Upper lobe of right lung (tissue), 1 donor: ENCODE data around the gene TECRL. TPM values are rescaled to one million over a fixed set of nuclear protein-coding genes. Genes with fewer than 3 reads are reported as not detected.

Experiments used
- ATAC-seq: fragments of 200-7000 bp; cut with Tn5 transposase; one replicate; pipeline ENCODE4 v1.9.1; 2020; ENCODE audit warnings: mild to moderate bottlenecking, moderate library complexity
- DNase-seq: peaks from one replicate; pipeline ENCODE4 v3.0.0-alpha.2; 2020
- H3K27ac ChIP-seq: fragments of 200-600 bp; one replicate; pipeline ENCODE4 v1.8.0; 2022
- H3K27me3 ChIP-seq: fragments of 200-600 bp; one replicate; pipeline ENCODE4 v1.8.0; 2022; ENCODE audit warnings: mild to moderate bottlenecking
- H3K36me3 ChIP-seq: fragments of 200-600 bp; one replicate; pipeline ENCODE4 v1.8.0; 2022
- H3K4me1 ChIP-seq: fragments of 200-600 bp; one replicate; pipeline ENCODE4 v1.8.0; 2022
- H3K4me3 ChIP-seq: fragments of 200-600 bp; one replicate; pipeline ENCODE4 v1.8.0; 2022; ENCODE audit warnings: mild to moderate bottlenecking
- H3K9me3 ChIP-seq: fragments of 200-600 bp; one replicate; pipeline ENCODE4 v1.8.0; 2022
- CTCF ChIP-seq: fragments of 200-600 bp; IDR thresholded peaks from one replicate; pipeline ENCODE4 v1.8.0; 2022; ENCODE audit warnings: antibody characterized with exemption
- intact Hi-C: fragments of 100-400 bp; cut with DNase I; formaldehyde crosslinking; loops from one replicate; pipeline ENCODE4 v1.11.0; 2022
- total RNA-seq: library from RNA; stranded (reverse); fragmentation: NEBNext Ultra II Directional; extraction: Animal tissue kit (Norgen Biotek cat#: 25700); gene quantifications from one replicate; pipeline ENCODE4 v1.2.1, GENCODE V29; 2021
- donor health status: DM: no; HTN: yes; CAD: no; lungs with severe emphysema.

The TECRL gene
- total RNA-seq, 1 donor from 2014 or later = not detected

GRCh38 chr4:64330143-64330542, 79.1 kb downstream of the TECRL start:
- TF ChIP-seq CTCF = no peak
- DNase-seq = no peak
- Histone ChIP-seq H3K4me3 (no peak overlapping the region), H3K27me3 (no peaks in the 10 kb centered on the region), H3K27ac (no peak overlapping the region), H3K36me3 (no peaks in the 10 kb centered on the region), H3K4me1 (no peaks in the 10 kb centered on the region), H3K9me3 (no peaks in the 10 kb centered on the region)
- ATAC-seq = no peak
- intact Hi-C loops = no loop called here

GRCh38 chr4:64327237-64327636, 82.0 kb downstream of the TECRL start:
- H3K27ac ChIP-seq = no peak overlapping the region
- no peak for DNase-seq
- intact Hi-C loops = no loop called here
- no peak overlapping the region for H3K4me3 ChIP-seq
- H3K9me3 ChIP-seq = no peaks in the 10 kb centered on the region
- no peaks in the 10 kb centered on the region for H3K27me3 ChIP-seq
- TF ChIP-seq CTCF = no peak
- no peak for ATAC-seq
- no peaks in the 10 kb centered on the region for H3K36me3 ChIP-seq
- H3K4me1 ChIP-seq = no peaks in the 10 kb centered on the region

- no peak for ATAC-seq
- no peaks in the 10 kb centered on the region for H3K27me3 ChIP-seq
- no peaks in the 10 kb centered on the region for H3K36me3 ChIP-seq
- H3K4me1 ChIP-seq = no peaks in the 10 kb centered on the region
- H3K4me3 ChIP-seq = no peak overlapping the region
- no peak for TF ChIP-seq CTCF
- no peak for DNase-seq
- intact Hi-C loops = no loop called here
- no peak overlapping the region for H3K27ac ChIP-seq
- no peaks in the 10 kb centered on the region for H3K9me3 ChIP-seq
Measured at GRCh38 chr4:64326507-64326906, 82.7 kb downstream of the TECRL start.

GRCh38 chr4:64306255-64306565, 103.0 kb downstream of the TECRL start:
- TF ChIP-seq CTCF = no peak
- Histone ChIP-seq H3K27ac (no peak overlapping the region), H3K4me3 (no peak overlapping the region), H3K4me1 (no peaks in the 10 kb centered on the region), H3K27me3 (no peaks in the 10 kb centered on the region), H3K9me3 (peaks cover 4% of the 10 kb centered on the region), H3K36me3 (no peaks in the 10 kb centered on the region)
- ATAC-seq (no peak), DNase-seq (no peak)
- intact Hi-C loops = no loop called here

- Histone ChIP-seq H3K4me1 (no peaks in the 10 kb centered on the region), H3K9me3 (peaks cover 4% of the 10 kb centered on the region), H3K4me3 (no peak overlapping the region), H3K27ac (no peak overlapping the region), H3K36me3 (no peaks in the 10 kb centered on the region), H3K27me3 (no peaks in the 10 kb centered on the region)
- ATAC-seq (no peak), DNase-seq (no peak)
- intact Hi-C loops = no loop called here
- no peak for TF ChIP-seq CTCF
Measured at GRCh38 chr4:64305565-64306254, 103.5 kb downstream of the TECRL start.

GRCh38 chr4:64272432-64272831, 136.8 kb downstream of the TECRL start:
- Histone ChIP-seq H3K27ac (no peak overlapping the region), H3K4me3 (no peak overlapping the region), H3K9me3 (no peaks in the 10 kb centered on the region), H3K4me1 (no peaks in the 10 kb centered on the region), H3K27me3 (no peaks in the 10 kb centered on the region), H3K36me3 (no peaks in the 10 kb centered on the region)
- TF ChIP-seq CTCF = no peak
- DNase-seq (no peak), ATAC-seq (no peak)
- intact Hi-C loops = no loop called here
